H1 (cell line): Measurements from ENCODE around the gene ADNP2. TPM values are rescaled to one million over a fixed set of nuclear protein-coding genes. Genes with fewer than 3 reads are reported as not detected.

Experiments
- CTCF ChIA-PET: fragments of 300-600 bp; sonication (Branson Sonifier 250); formaldehyde crosslinking; loops from one replicate; lab custom pipeline; 2021; ENCODE audit not compliant: partially characterized antibody; lab: Charles Lee
- POLR2A ChIA-PET: fragments of 300-600 bp; sonication (Branson Sonifier 250); formaldehyde crosslinking; loops from one replicate; lab custom pipeline; 2021; ENCODE audit warnings: inconsistent platforms; ENCODE audit not compliant: partially characterized antibody; lab: Charles Lee
- DNase-seq, 2 experiments: peaks; one replicate each; pipeline versions ENCODE4 v3.0.0 to v3.0.0-alpha.2; 2010 to 2022; ENCODE audit warnings: low spot score in 2 of 2, low read depth in 1 of 2, mixed read lengths in 1 of 2
- FAIRE-seq: peaks from 2 replicates; lab custom pipeline; 2011; peaks lifted over from hg19 to GRCh38; lab: Jason Lieb, UNC
- H2AFZ ChIP-seq: 2 replicates; pipeline ENCODE4 v1.8.1; 2012; ENCODE audit warnings: low read length, inconsistent platforms
- H2AK5ac ChIP-seq: 2 replicates; pipeline ENCODE4 v1.6.1; 2013; ENCODE audit warnings: low read depth, low read length
- H2BK120ac ChIP-seq: replicated peaks from 2 replicates; pipeline ENCODE3; 2013; ENCODE audit warnings: low read depth, low read length, inconsistent platforms
- H2BK12ac ChIP-seq: 2 replicates; pipeline ENCODE4 v1.6.1; 2013; ENCODE audit warnings: low read depth, low read length
- H2BK15ac ChIP-seq: 2 replicates; pipeline ENCODE4 v1.6.1; 2013; ENCODE audit warnings: low read length
- H2BK20ac ChIP-seq: 2 replicates; pipeline ENCODE4 v1.6.1; 2013; ENCODE audit warnings: low read length
- H2BK5ac ChIP-seq: 2 replicates; pipeline ENCODE4 v1.6.1; 2013; ENCODE audit warnings: low read depth, low read length
- H3K14ac ChIP-seq: 2 replicates; pipeline ENCODE4 v1.6.1; 2013; ENCODE audit warnings: inconsistent platforms; ENCODE audit not compliant: insufficient read length
- H3K18ac ChIP-seq: 2 replicates; pipeline ENCODE4 v1.6.1; 2013; ENCODE audit warnings: low read length; ENCODE audit errors: extremely low read depth
- H3K23ac ChIP-seq: 2 replicates; pipeline ENCODE4 v1.6.1; 2013; ENCODE audit warnings: inconsistent platforms; ENCODE audit not compliant: insufficient read length
- H3K23me2 ChIP-seq: 2 replicates; pipeline ENCODE4 v1.6.1; 2013; ENCODE audit warnings: low read depth, low read length
- H3K27ac ChIP-seq: 2 replicates; pipeline ENCODE4 v1.6.1; 2011; ENCODE audit warnings: low read depth, low read length, inconsistent platforms
- H3K27me3 ChIP-seq, 4 experiments: replicated peaks in 1 of 4; 1 replicate in 1 of 4; 2 replicates in 3 of 4; pipeline versions ENCODE4 v1.6.1 to v1.8.1; 2011 to 2013; ENCODE audit warnings: low read length in 3 of 4, mild to moderate bottlenecking in 3 of 4, inconsistent platforms in 2 of 4, mixed read lengths in 2 of 4, moderate library complexity in 1 of 4; ENCODE audit not compliant: control insufficient read depth in 3 of 4, insufficient read depth in 3 of 4; ENCODE audit errors: extremely low read depth in 1 of 4
- H3K36me3 ChIP-seq, 4 experiments: 2 replicates each; pipeline versions ENCODE4 v1.6.1 to v1.8.1; 2011 to 2013; ENCODE audit warnings: mild to moderate bottlenecking in 4 of 4, low read length in 3 of 4, moderate library complexity in 2 of 4, control low read depth in 1 of 4, inconsistent platforms in 1 of 4; ENCODE audit not compliant: insufficient read depth in 4 of 4, control insufficient read depth in 2 of 4
- H3K4ac ChIP-seq: replicated peaks from 2 replicates; pipeline ENCODE3; 2013; ENCODE audit warnings: low read length, low read depth, mixed read lengths, inconsistent platforms; ENCODE audit not compliant: insufficient read length
- H3K4me1 ChIP-seq, 4 experiments: replicated peaks in 1 of 4; 1 replicate in 1 of 4; 2 replicates in 3 of 4; pipeline versions ENCODE4 v1.6.1 to v1.8.1; 2011 to 2013; ENCODE audit warnings: low read length in 3 of 4, inconsistent platforms in 2 of 4, mixed read lengths in 1 of 4; ENCODE audit not compliant: insufficient read depth in 4 of 4, control insufficient read depth in 3 of 4
- H3K4me2 ChIP-seq, 2 experiments: 2 replicates each; pipeline versions ENCODE4 v1.6.1 to v1.8.1; 2011 to 2013; ENCODE audit warnings: low read depth in 2 of 2, low read length in 2 of 2, control low read depth in 1 of 2, inconsistent platforms in 1 of 2, mild to moderate bottlenecking in 1 of 2; ENCODE audit not compliant: insufficient read depth in 1 of 2
- H3K4me3 ChIP-seq, 4 experiments: fragments of 200-600, 300-600 bp in 1 of 4; sonication (generic), shearing (Covaris generic), sonication (Bioruptor Twin) in 1 of 4; 2 replicates each; pipeline versions ENCODE4 v1.5.1 to v1.8.1; 2011 to 2016; ENCODE audit warnings: low read length in 4 of 4, low read depth in 3 of 4, control low read depth in 2 of 4, inconsistent platforms in 2 of 4, mild to moderate bottlenecking in 2 of 4, mixed read lengths in 1 of 4, moderate library complexity in 1 of 4; ENCODE audit not compliant: insufficient read depth in 2 of 4; ENCODE audit errors: extremely low read depth in 1 of 4
- H3K56ac ChIP-seq: replicated peaks from 2 replicates; pipeline ENCODE3; 2013; ENCODE audit warnings: low read depth, mild to moderate bottlenecking, mixed read lengths, low read length, inconsistent platforms; ENCODE audit not compliant: insufficient read length
- H3K79me1 ChIP-seq: 2 replicates; pipeline ENCODE4 v1.6.1; 2013; ENCODE audit warnings: low read depth, low read length, control low read depth
- H3K79me2 ChIP-seq, 2 experiments: 2 replicates each; pipeline versions ENCODE4 v1.6.1 to v1.8.1; 2012 to 2013; ENCODE audit warnings: low read length in 2 of 2, mild to moderate bottlenecking in 2 of 2, inconsistent platforms in 1 of 2; ENCODE audit not compliant: insufficient read depth in 2 of 2, control insufficient read depth in 1 of 2
- H3K9ac ChIP-seq, 4 experiments: replicated peaks in 1 of 4; 1 replicate in 1 of 4; 2 replicates in 3 of 4; pipeline versions ENCODE4 v1.6.1 to v1.8.1; 2011 to 2013; ENCODE audit warnings: low read depth in 3 of 4, low read length in 3 of 4, control low read depth in 2 of 4, mild to moderate bottlenecking in 2 of 4, moderate library complexity in 2 of 4, inconsistent platforms in 1 of 4; ENCODE audit errors: extremely low read depth in 1 of 4
- H3K9me3 ChIP-seq, 2 experiments: 2 replicates each; pipeline versions ENCODE4 v1.6.1 to v1.8.1; 2012 to 2013; ENCODE audit warnings: mild to moderate bottlenecking in 2 of 2, moderate library complexity in 2 of 2, control low read depth in 1 of 2, inconsistent platforms in 1 of 2, low read depth in 1 of 2, low read length in 1 of 2, mixed read lengths in 1 of 2; ENCODE audit not compliant: insufficient read depth in 2 of 2
- H4K20me1 ChIP-seq, 2 experiments: replicated peaks in 1 of 2; 2 replicates each; pipeline versions ENCODE3 to v1.8.1; 2011 to 2013; ENCODE audit warnings: inconsistent platforms in 2 of 2, low read length in 2 of 2, mild to moderate bottlenecking in 1 of 2; ENCODE audit not compliant: insufficient read depth in 2 of 2, control insufficient read depth in 1 of 2
- H4K5ac ChIP-seq: 2 replicates; pipeline ENCODE4 v1.6.1; 2013; ENCODE audit warnings: low read length, low read depth, mixed read lengths, inconsistent platforms; ENCODE audit not compliant: insufficient read length
- H4K8ac ChIP-seq: 2 replicates; pipeline ENCODE4 v1.8.0; 2013; ENCODE audit warnings: mild to moderate bottlenecking, moderate library complexity, low read length, inconsistent platforms; ENCODE audit not compliant: insufficient read depth; ENCODE audit errors: extremely low read depth
- H4K91ac ChIP-seq: replicated peaks from 2 replicates; pipeline ENCODE3; 2013; ENCODE audit warnings: low read length, mixed read lengths, inconsistent platforms; ENCODE audit not compliant: insufficient read length
- CBX8 ChIP-seq: fragments of 300-800, 300-1000 bp; sonication (generic); IDR thresholded peaks from 2 replicates; pipeline ENCODE4 v1.7.1; 2016; ENCODE audit warnings: low read depth, low read length, borderline replicate concordance
- CEBPB ChIP-seq: IDR thresholded peaks from 2 replicates; pipeline ENCODE4 v1.6.1; 2012; ENCODE audit warnings: low read depth, low read length
- CREB1 ChIP-seq: IDR thresholded peaks from 2 replicates; pipeline ENCODE4 v1.6.1; 2012; ENCODE audit warnings: inconsistent platforms
- HDAC6 ChIP-seq: IDR thresholded peaks from one replicate; pipeline ENCODE4 v1.7.1; 2012; ENCODE audit warnings: low read depth, mild to moderate bottlenecking, inconsistent platforms, low read length, moderate library complexity
- JUN ChIP-seq: IDR thresholded peaks from 2 replicates; pipeline ENCODE4 v1.6.1; 2011; ENCODE audit warnings: low read depth, mild to moderate bottlenecking, improper control_type of control experiment, low read length
- KDM5A ChIP-seq: fragments of 200-600 bp; IDR thresholded peaks from 2 replicates; pipeline ENCODE4 v1.7.1; 2012; ENCODE audit warnings: mild to moderate bottlenecking, low read length, inconsistent platforms, mixed read lengths
- PHF8 ChIP-seq: fragments of 200-600 bp; sonication (generic); conservative IDR thresholded peaks from 2 replicates; pipeline ENCODE4 v1.7.1; 2012; ENCODE audit warnings: low read depth, mild to moderate bottlenecking, inconsistent platforms, low read length, moderate library complexity
- SIN3A ChIP-seq, 2 experiments: IDR thresholded peaks in 1 of 2; conservative IDR thresholded peaks in 1 of 2; 2 replicates each; pipeline ENCODE4 v1.6.1; 2011 to 2012; ENCODE audit warnings: low read length in 2 of 2, improper control_type of control experiment in 1 of 2, low read depth in 1 of 2, mild to moderate bottlenecking in 1 of 2
- WGBS, 2 experiments: shearing (Covaris generic) in 1 of 2; methylation state at CpG; one replicate each; pipeline versions ENCODE4 v1.1.6 to v1.1.7; 2013 to 2015; ENCODE audit warnings: low lambda C conversion rate in 2 of 2, mixed read lengths in 2 of 2, inconsistent platforms in 1 of 2, low coverage in 1 of 2, missing lambda C conversion rate in 1 of 2; ENCODE audit not compliant: insufficient replicate concordance in 2 of 2, insufficient coverage in 1 of 2, insufficient read length in 1 of 2; ENCODE audit errors: extremely low coverage in 1 of 2, missing lambda C conversion rate in 1 of 2; 5-methylcytosine and 5-hydroxymethylcytosine counted together
- polyA plus RNA-seq, 7 experiments: library from polyadenylated mRNA; depleted of rRNA in 3 of 7; stranded (reverse) in 5 of 7; unstranded in 2 of 7; fragments of >200 nt in 5 of 7; fragments of 200-250 nt in 2 of 7; gene quantifications; 1 replicate in 5 of 7; 2 replicates in 1 of 7; 4 replicates in 1 of 7; pipeline versions ENCODE4 v1.2.1 to v1.2.3, GENCODE V29; 2011 to 2013; ENCODE audit warnings: missing spikeins in 2 of 7, mixed read lengths in 2 of 7
- total RNA-seq: library from RNA; stranded (reverse); fragmentation: NEBNext Ultra II Directional; extraction: Animal tissue kit (Norgen Biotek cat#: 25700); gene quantifications from 2 replicates; pipeline ENCODE4 v1.2.1, GENCODE V29; 2021

ADNP2 gene
- total and polyA plus RNA-seq, 2 of the 8 experiments (the other 6 are each of a cell fraction or from before 2014, with no cell fraction given): 25.1 to 61.6 TPM

GRCh38 chr18:80188643-80189530 lies 79.8 kb downstream of the ADNP2 start:
- POLR2A ChIA-PET: no interaction called here
- no peaks in the 10 kb centered on the region; a peak in 1 of 7 replicates for H3K4me1 ChIP-seq
- CTCF ChIA-PET: interaction anchor here (0.7 to 1.7 kb wide), 6 partner anchors 10 to 56 kb away, joined by 3 to 7 read pairs (median 3); no protein-coding TSS in a partner anchor
- no peak overlapping the region for H3K4me3 ChIP-seq
- no peak overlapping the region for H3K9ac ChIP-seq
- peaks cover 0 to 2% of the 10 kb centered on the region in 2 experiments; a peak in 2 of 4 replicates for H3K9me3 ChIP-seq
- H3K14ac ChIP-seq: no peak overlapping the region
- 95% methylated on average over 20 of the region's 20 CpGs; no CpG with 5 or more reads in 1 of the 2 experiments for WGBS, 2 experiments
- no peak overlapping the region for H2AK5ac ChIP-seq
- H3K79me2 ChIP-seq: no peaks in the 10 kb centered on the region
- no peak overlapping the region for H3K4me2 ChIP-seq
- H2BK20ac ChIP-seq: no peak overlapping the region
- H4K20me1 ChIP-seq: peaks cover 0 to 8% of the 10 kb centered on the region in 2 experiments
- H3K23ac ChIP-seq: no peak overlapping the region
- peaks cover 5% of the 10 kb centered on the region for H3K79me1 ChIP-seq
- no peak overlapping the region for H2BK12ac ChIP-seq
- no peak overlapping the region for H3K4ac ChIP-seq
- no peak for FAIRE-seq
- no peaks in the 10 kb centered on the region for H3K23me2 ChIP-seq
- no peaks in the 10 kb centered on the region for H3K36me3 ChIP-seq
- no peak overlapping the region for H2BK120ac ChIP-seq
- no peak overlapping the region for H4K8ac ChIP-seq
- no peak for DNase-seq
- H4K5ac ChIP-seq: no peak overlapping the region
- no peak overlapping the region for H2BK5ac ChIP-seq
- no peak overlapping the region for H2AFZ ChIP-seq
- H2BK15ac ChIP-seq: no peak overlapping the region
- H4K91ac ChIP-seq: no peak overlapping the region
- no peak overlapping the region for H3K18ac ChIP-seq
- no peak overlapping the region for H3K56ac ChIP-seq
- no peaks in the 10 kb centered on the region for H3K27me3 ChIP-seq
- H3K27ac ChIP-seq: no peak overlapping the region
- TF ChIP-seq KDM5A (no peak), JUN (no peak), SIN3A (conservative IDR thresholded peaks at IDR 0.05 in 1 of 2, IDR thresholded peaks at IDR 0.05 in 1 of 2; ENCODE audit: low read depth in 1 of 2, low read length in 2 of 2) (no peak), CEBPB (no peak), HDAC6 (no peak), PHF8 (no peak), CREB1 (no peak), CBX8 (no peak)
